ENCODE data around the gene CCNYL1.

Gene CCNYL1

DNA sequence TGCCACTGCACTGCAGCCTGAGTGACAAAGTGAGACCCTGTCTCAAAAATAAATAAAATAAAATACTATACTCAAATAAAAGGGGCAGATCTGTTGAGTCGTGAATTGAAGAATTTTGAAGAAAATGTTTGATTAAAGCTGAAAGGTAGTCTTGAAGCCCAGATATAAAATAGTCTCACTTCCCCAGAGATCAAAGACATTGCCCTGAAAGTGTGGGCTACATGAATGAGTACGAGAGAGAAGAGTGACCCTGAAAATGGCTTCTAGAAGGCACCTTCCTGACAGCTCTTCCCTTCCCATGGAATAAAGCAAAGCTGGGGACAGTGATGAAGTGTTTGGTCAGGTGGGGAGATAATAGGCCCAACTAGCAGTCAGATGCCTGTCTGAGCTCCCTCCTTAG lies 72.1 kb downstream of the CCNYL1 start:
- H3K27me3 ChIP-seq (ENCODE audit: control insufficient read depth, insufficient read depth, low read length) = no peaks in the 10 kb centered on the region
- H3K9ac ChIP-seq (ENCODE audit: low read length) = no peak overlapping the region
- no peak overlapping the region for H3K27ac ChIP-seq (ENCODE audit: low read length)
- no peaks in the 10 kb centered on the region for H3K9me3 ChIP-seq (ENCODE audit: control insufficient read depth, low read depth, low read length)
- no peak overlapping the region for H3K4me3 ChIP-seq (ENCODE audit: low read length)
- no peaks in the 10 kb centered on the region for H3K36me3 ChIP-seq (ENCODE audit: control insufficient read depth, low read depth, low read length)
- no peaks in the 10 kb centered on the region for H3K4me1 ChIP-seq (ENCODE audit: control insufficient read depth, low read depth, low read length)

DNA sequence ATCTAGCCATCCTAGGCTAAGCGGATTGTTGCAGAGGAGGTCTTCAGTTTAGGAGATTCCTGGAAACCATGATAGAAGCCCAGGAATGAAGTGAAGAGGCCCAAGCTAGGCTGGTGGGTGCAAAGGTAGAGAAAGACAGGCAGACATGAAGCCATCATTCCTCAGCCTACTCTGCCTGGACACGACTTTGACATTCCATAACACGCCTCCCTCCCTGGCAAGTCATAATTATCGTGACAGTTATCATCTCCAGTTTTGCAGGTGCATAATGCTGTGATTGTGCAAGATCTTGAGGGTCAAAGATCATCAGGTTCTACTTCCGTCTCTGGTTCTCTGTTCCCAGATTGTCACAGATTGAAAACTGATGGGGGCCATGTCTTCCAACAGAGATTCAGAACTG lies 73.5 kb downstream of the CCNYL1 start:
- Histone ChIP-seq H3K27me3 (ENCODE audit: control insufficient read depth, insufficient read depth, low read length) (no peaks in the 10 kb centered on the region), H3K36me3 (ENCODE audit: control insufficient read depth, low read depth, low read length) (no peaks in the 10 kb centered on the region), H3K4me1 (ENCODE audit: control insufficient read depth, low read depth, low read length) (no peaks in the 10 kb centered on the region), H3K4me3 (ENCODE audit: low read length) (no peak overlapping the region), H3K9ac (ENCODE audit: low read length) (no peak overlapping the region), H3K9me3 (ENCODE audit: control insufficient read depth, low read depth, low read length) (no peaks in the 10 kb centered on the region), H3K27ac (ENCODE audit: low read length) (no peak overlapping the region)

DNA sequence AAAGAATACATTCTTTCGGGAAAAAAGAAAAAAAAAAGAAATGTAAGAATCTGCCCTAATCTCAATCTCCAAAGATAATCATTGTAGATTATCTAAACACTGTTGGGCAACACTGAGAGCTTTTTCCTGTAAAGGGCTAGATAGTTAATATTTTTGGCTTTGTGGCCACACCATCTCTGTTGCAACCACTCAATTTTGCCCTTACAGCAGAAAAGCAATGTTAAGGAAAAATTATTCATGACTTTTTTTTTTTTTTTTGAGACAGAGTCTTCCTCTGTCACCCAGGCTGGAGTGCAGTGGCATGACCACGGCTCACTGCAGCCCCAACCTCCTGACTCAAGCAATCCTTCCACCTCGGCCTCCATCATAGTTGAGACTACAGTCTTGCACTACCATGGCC lies 75.6 kb downstream of the CCNYL1 start:
- no peak overlapping the region for H3K9ac ChIP-seq (ENCODE audit: low read length)
- H3K27me3 ChIP-seq (ENCODE audit: control insufficient read depth, insufficient read depth, low read length) = no peaks in the 10 kb centered on the region
- no peak overlapping the region for H3K27ac ChIP-seq (ENCODE audit: low read length)
- no peak overlapping the region for H3K4me3 ChIP-seq (ENCODE audit: low read length)
- H3K36me3 ChIP-seq (ENCODE audit: control insufficient read depth, low read depth, low read length) = no peaks in the 10 kb centered on the region
- no peaks in the 10 kb centered on the region for H3K9me3 ChIP-seq (ENCODE audit: control insufficient read depth, low read depth, low read length)
- H3K4me1 ChIP-seq (ENCODE audit: control insufficient read depth, low read depth, low read length) = peaks cover 4% of the 10 kb centered on the region

DNA sequence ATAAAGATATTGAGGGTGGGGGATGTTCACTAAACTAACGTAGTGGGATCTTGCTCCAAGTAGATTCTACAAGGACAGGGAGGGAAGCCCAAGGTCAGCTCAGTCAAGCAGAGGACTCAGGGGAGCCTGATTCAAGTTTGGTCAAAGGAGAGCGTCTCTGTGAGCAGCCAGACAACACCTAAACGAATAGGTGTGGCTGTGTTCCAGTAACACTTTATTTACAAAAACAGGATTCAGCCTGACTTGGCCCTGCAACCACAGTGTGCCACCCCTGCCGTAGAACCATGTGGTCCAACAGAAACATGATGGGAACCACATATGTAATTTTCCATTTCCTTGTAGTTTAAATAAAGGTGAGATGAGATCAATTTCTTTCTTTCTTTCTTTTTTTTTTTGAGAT lies 76.4 kb downstream of the CCNYL1 start:
- no peak overlapping the region for H3K27ac ChIP-seq (ENCODE audit: low read length)
- peaks cover 8% of the 10 kb centered on the region for H3K4me1 ChIP-seq (ENCODE audit: control insufficient read depth, low read depth, low read length)
- no peak overlapping the region for H3K4me3 ChIP-seq (ENCODE audit: low read length)
- H3K27me3 ChIP-seq (ENCODE audit: control insufficient read depth, insufficient read depth, low read length) = no peaks in the 10 kb centered on the region
- H3K9me3 ChIP-seq (ENCODE audit: control insufficient read depth, low read depth, low read length) = no peaks in the 10 kb centered on the region
- H3K36me3 ChIP-seq (ENCODE audit: control insufficient read depth, low read depth, low read length) = no peaks in the 10 kb centered on the region
- H3K9ac ChIP-seq (ENCODE audit: low read length) = no peak overlapping the region

DNA sequence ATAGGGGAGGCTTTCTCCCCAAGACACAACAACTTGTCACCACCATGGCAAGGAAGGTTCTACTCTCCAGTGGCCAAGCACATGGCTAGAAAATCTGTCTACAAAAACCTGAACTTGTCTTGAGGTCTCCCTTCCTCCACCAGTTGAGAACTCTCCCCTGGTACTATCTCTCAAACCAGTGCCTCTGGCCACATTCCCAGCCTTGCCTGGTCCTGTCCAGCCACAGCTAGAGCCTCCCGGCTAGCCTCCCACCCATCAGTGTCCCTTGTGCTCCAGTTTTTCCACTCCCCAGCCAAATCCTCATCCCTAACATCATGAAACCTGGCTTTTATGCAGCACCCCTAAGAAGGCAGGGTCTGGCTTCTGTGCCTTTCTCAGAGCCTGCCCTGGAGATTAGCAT lies 79.5 kb downstream of the CCNYL1 start:
- no peaks in the 10 kb centered on the region for H3K27me3 ChIP-seq (ENCODE audit: control insufficient read depth, insufficient read depth, low read length)
- H3K4me3 ChIP-seq (ENCODE audit: low read length) = no peak overlapping the region
- no peaks in the 10 kb centered on the region for H3K9me3 ChIP-seq (ENCODE audit: control insufficient read depth, low read depth, low read length)
- no peak overlapping the region for H3K9ac ChIP-seq (ENCODE audit: low read length)
- H3K4me1 ChIP-seq (ENCODE audit: control insufficient read depth, low read depth, low read length) = peaks cover 8% of the 10 kb centered on the region
- H3K27ac ChIP-seq (ENCODE audit: low read length) = no peak overlapping the region
- no peaks in the 10 kb centered on the region for H3K36me3 ChIP-seq (ENCODE audit: control insufficient read depth, low read depth, low read length)

DNA sequence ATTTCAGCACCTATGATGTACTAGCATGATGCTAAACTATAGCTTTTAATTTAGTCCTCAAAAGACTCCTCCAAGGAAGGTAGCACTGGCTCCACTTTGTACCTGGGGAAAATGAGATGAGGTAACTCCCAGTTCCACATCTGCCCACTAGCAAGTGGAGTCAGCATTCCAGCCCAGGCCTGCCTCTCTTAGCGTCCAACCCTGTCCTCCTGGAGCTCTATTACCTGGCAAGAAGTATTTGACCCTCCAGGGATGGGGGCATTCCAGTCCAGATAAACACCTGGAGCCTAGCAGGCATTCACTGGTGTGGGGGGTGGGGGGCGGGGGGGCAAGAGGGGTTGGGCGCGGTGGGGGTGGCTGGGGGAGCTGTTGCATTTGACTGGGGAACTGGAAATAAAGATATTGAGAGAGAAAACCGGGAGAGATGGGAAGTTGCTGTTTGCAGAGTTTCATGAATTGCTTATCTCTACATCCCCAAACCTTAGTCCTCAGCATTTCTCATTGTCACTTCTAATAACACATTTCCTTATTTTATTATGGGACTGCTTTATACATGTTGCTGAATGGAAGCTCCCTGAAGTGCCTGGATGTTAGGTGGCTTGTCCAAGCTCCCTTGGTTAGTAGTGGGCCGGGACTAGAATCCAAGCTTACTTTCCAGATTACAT lies 80.3 kb downstream of the CCNYL1 start:
- Histone ChIP-seq H3K4me1 (ENCODE audit: control insufficient read depth, low read depth, low read length) (peaks cover 12% of the 10 kb centered on the region), H3K27me3 (ENCODE audit: control insufficient read depth, insufficient read depth, low read length) (no peaks in the 10 kb centered on the region), H3K9ac (ENCODE audit: low read length) (no peak overlapping the region), H3K4me3 (ENCODE audit: low read length) (no peak overlapping the region), H3K9me3 (ENCODE audit: control insufficient read depth, low read depth, low read length) (no peaks in the 10 kb centered on the region), H3K36me3 (ENCODE audit: control insufficient read depth, low read depth, low read length) (no peaks in the 10 kb centered on the region), H3K27ac (ENCODE audit: low read length) (no peak overlapping the region)

DNA sequence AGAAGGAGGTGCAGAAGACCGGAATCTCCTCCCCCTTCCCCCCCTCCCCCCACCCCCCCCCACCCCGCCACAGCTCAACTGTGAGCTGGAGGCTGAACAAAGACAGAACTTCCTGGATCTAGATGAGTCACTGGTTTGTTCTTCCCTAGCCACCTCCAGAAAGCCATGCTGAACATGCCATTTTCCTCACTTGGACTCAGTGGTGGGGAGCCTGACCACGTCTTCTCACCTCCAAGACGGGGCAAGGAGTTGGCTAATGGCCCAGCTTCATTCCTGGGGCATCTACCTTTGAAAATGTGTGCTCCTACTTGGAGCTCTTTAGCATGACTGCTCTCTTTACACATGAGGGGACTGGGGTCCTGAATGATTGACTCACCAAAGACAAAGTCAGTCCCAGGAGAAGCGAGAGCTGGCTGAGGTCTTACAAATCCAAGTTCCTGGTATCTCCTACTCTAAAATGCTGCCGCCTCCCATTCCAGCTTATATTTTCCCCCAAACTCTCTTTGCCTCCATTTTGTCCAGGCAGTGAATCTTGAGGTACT lies 80.9 kb downstream of the CCNYL1 start:
- H3K27ac ChIP-seq (ENCODE audit: low read length) = peak overlapping the region; percentile 42
- H3K4me3 ChIP-seq (ENCODE audit: low read length) = no peak overlapping the region
- H3K9ac ChIP-seq (ENCODE audit: low read length) = peak overlapping the region; percentile 40
- H3K9me3 ChIP-seq (ENCODE audit: control insufficient read depth, low read depth, low read length) = no peaks in the 10 kb centered on the region
- peaks cover 18% of the 10 kb centered on the region for H3K4me1 ChIP-seq (ENCODE audit: control insufficient read depth, low read depth, low read length)
- H3K36me3 ChIP-seq (ENCODE audit: control insufficient read depth, low read depth, low read length) = no peaks in the 10 kb centered on the region
- H3K27me3 ChIP-seq (ENCODE audit: control insufficient read depth, insufficient read depth, low read length) = no peaks in the 10 kb centered on the region

DNA sequence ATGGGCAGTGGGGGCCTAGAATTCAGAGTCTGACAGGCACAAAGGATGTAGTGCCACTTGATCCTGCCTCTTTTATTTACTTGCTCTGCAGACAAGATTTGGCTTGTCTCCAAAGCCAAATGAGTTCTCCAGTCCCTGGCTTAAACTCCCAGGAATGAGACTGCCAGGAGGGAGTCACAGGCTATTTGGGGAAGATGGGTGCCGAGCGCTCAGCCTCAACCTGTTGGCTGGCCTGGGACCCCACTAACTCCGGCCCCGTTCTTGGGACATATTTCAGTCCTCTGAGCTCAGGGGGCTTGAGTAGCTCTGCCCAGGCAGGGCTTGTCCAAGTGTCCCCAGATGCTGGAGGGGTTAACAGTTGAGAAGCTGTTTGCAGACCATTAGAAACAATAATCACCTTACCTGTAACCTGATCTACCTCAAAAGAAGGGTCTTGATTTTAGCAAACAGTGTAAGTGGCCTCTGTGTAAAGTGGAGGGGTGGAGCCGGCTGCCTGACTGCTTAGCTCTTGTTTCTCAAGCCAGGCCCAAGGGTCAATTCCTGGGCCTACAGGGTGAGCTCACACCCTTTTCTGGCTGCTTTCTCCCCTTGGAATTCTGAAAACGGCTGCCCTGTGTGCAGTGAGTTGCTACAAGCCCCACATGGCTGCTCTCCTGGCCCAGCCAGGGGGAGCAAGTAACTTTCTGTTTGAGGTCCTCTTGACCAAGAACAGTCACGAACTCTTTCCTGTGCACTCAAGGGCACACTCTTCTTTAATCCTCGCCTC lies 85.3 kb downstream of the CCNYL1 start:
- H3K9ac ChIP-seq (ENCODE audit: low read length) = no peak overlapping the region
- H3K27ac ChIP-seq (ENCODE audit: low read length) = no peak overlapping the region
- no peaks in the 10 kb centered on the region for H3K27me3 ChIP-seq (ENCODE audit: control insufficient read depth, insufficient read depth, low read length)
- H3K36me3 ChIP-seq (ENCODE audit: control insufficient read depth, low read depth, low read length) = no peaks in the 10 kb centered on the region
- peaks cover 24% of the 10 kb centered on the region for H3K4me1 ChIP-seq (ENCODE audit: control insufficient read depth, low read depth, low read length)
- no peak overlapping the region for H3K4me3 ChIP-seq (ENCODE audit: low read length)
- H3K9me3 ChIP-seq (ENCODE audit: control insufficient read depth, low read depth, low read length) = no peaks in the 10 kb centered on the region

DNA sequence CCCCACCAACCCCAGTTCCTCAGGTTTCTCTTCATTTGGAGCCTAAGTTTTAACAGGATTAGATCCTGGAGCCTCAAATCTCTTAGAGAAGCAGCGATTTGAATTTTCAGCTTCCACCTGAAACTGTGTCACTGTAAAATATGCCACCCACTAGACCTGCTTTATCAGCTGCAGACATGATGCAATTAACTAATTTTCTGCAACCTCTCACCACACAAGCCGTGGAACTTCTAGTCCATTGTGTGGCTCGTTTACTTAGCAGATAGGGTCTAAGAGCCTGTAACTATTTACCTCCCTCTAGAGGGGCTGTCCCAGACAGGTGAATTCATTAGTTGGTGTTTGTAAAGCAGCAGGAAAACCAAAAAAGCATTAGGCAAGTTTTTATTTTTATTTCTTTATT lies 89.8 kb downstream of the CCNYL1 start:
- Histone ChIP-seq H3K9me3 (ENCODE audit: control insufficient read depth, low read depth, low read length) (no peaks in the 10 kb centered on the region), H3K9ac (ENCODE audit: low read length) (no peak overlapping the region), H3K36me3 (ENCODE audit: control insufficient read depth, low read depth, low read length) (no peaks in the 10 kb centered on the region), H3K27me3 (ENCODE audit: control insufficient read depth, insufficient read depth, low read length) (no peaks in the 10 kb centered on the region), H3K4me3 (ENCODE audit: low read length) (no peak overlapping the region), H3K27ac (ENCODE audit: low read length) (no peak overlapping the region), H3K4me1 (ENCODE audit: control insufficient read depth, low read depth, low read length) (peaks cover 21% of the 10 kb centered on the region)

DNA sequence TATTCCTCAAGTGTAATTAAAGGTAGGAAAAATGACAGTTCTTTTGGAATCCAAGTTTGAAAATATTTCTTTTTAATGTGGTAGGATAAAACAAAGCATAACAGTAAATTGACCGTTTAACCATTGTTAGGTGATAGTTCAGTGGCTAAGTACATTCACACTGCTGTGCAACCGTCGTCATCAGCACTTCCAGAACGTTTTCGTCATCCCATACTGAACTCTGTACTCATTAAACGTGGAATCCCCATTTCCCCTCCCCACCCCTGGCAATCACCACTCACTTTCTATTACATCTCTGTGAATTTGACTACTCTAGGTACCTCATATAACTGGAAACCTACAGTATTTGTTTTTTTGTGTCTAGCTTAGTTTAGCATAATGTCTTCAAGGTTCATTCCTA lies 91.2 kb downstream of the CCNYL1 start:
- Histone ChIP-seq H3K9ac (ENCODE audit: low read length) (no peak overlapping the region), H3K27ac (ENCODE audit: low read length) (no peak overlapping the region), H3K27me3 (ENCODE audit: control insufficient read depth, insufficient read depth, low read length) (no peaks in the 10 kb centered on the region), H3K9me3 (ENCODE audit: control insufficient read depth, low read depth, low read length) (no peaks in the 10 kb centered on the region), H3K4me3 (ENCODE audit: low read length) (no peak overlapping the region), H3K36me3 (ENCODE audit: control insufficient read depth, low read depth, low read length) (no peaks in the 10 kb centered on the region), H3K4me1 (ENCODE audit: control insufficient read depth, low read depth, low read length) (peaks cover 11% of the 10 kb centered on the region)

Measured in iPS-18a (cell line).